GM12801 (cell line): ENCODE data around the gene BRAF.

Experiments used
- CTCF ChIP-seq: IDR thresholded peaks from one replicate; pipeline ENCODE4 v1.5.1; 2011; ENCODE audit warnings: control low read depth; ENCODE audit not compliant: insufficient read length; ENCODE audit errors: extremely low read depth

BRAF gene

GRCh38 chr7:140923358-140924006 is 1.2 kb downstream of the BRAF start:
- TF ChIP-seq CTCF = no peak

- no peak for TF ChIP-seq CTCF
Measured at GRCh38 chr7:140922741-140923345, 1.9 kb downstream of the BRAF start.

- no peak for TF ChIP-seq CTCF
Measured at GRCh38 chr7:140920745-140921144, 4.0 kb downstream of the BRAF start.

- no peak for TF ChIP-seq CTCF
Measured at GRCh38 chr7:140918236-140918635, 6.5 kb downstream of the BRAF start.

GRCh38 chr7:140917258-140917657 is 7.5 kb downstream of the BRAF start:
- no peak for TF ChIP-seq CTCF

GRCh38 chr7:140915935-140916555 is 8.7 kb downstream of the BRAF start:
- TF ChIP-seq CTCF = no peak

GRCh38 chr7:140914083-140914482 is 10.6 kb downstream of the BRAF start:
- no peak for TF ChIP-seq CTCF
